ENCODE data around the gene SLC29A1.

The SLC29A1 gene

GRCh38 chr6:44188819-44189218 lies 34.6 kb upstream of the SLC29A1 start:
- no peak for DNase-seq
- H3K4me1 ChIP-seq (ENCODE audit: control insufficient read depth, insufficient read depth, low read depth, low read length) = peaks cover 2% of the 10 kb centered on the region
- H2BK120ac ChIP-seq (ENCODE audit: low read depth, low read length) = no peak overlapping the region
- H2BK15ac ChIP-seq (ENCODE audit: low read depth, poor library complexity, severe bottlenecking) = no peak overlapping the region
- H3K18ac ChIP-seq (ENCODE audit: low read depth in 1 of 2, low read length in 2 of 2) = no peak overlapping the region
- no peak overlapping the region for H3K9ac ChIP-seq (ENCODE audit: low read length)
- no peak overlapping the region for H3K4ac ChIP-seq (ENCODE audit: low read depth in 1 of 2, low read length in 2 of 2)
- no peak overlapping the region for H2BK5ac ChIP-seq (ENCODE audit: low read depth, low read length, poor library complexity, severe bottlenecking)
- H3K4me3 ChIP-seq (ENCODE audit: insufficient read depth in 1 of 2, low read depth in 1 of 2, low read length in 2 of 2) = no peak overlapping the region
- no peak overlapping the region for H3K27ac ChIP-seq (ENCODE audit: low read length, poor library complexity, severe bottlenecking)
- no peak overlapping the region for H4K8ac ChIP-seq (ENCODE audit: low read length)
- peaks cover 13 to 16% of the 10 kb centered on the region in 2 experiments for H3K27me3 ChIP-seq (ENCODE audit: control insufficient read depth in 1 of 2, insufficient read depth in 1 of 2, low read length in 2 of 2)
- H3K9me3 ChIP-seq (ENCODE audit: control insufficient read depth, low read length) = no peaks in the 10 kb centered on the region
- H3K14ac ChIP-seq (ENCODE audit: low read length in 2 of 2) = no peak overlapping the region
- no peak overlapping the region for H3K23ac ChIP-seq (ENCODE audit: low read length in 2 of 2)
- H3K36me3 ChIP-seq (ENCODE audit: control insufficient read depth in 1 of 2, insufficient read depth in 2 of 2, low read depth in 1 of 2, low read length in 2 of 2) = no peaks in the 10 kb centered on the region
- H2AK5ac ChIP-seq (ENCODE audit: low read length, severe bottlenecking) = no peak overlapping the region
- no peak overlapping the region for H2AFZ ChIP-seq (ENCODE audit: low read depth, low read length)
- H3K4me2 ChIP-seq (ENCODE audit: low read length, poor library complexity, severe bottlenecking) = no peak overlapping the region
- no peak overlapping the region for H4K91ac ChIP-seq (ENCODE audit: low read length)
- 100% methylated on average over 1 of the region's 2 CpGs for WGBS
- no peak overlapping the region for H2BK12ac ChIP-seq (ENCODE audit: low read length in 2 of 2)
- no peaks in the 10 kb centered on the region for H3K79me1 ChIP-seq (replicated peaks; ENCODE audit: low read length, poor library complexity, severe bottlenecking)

DNA sequence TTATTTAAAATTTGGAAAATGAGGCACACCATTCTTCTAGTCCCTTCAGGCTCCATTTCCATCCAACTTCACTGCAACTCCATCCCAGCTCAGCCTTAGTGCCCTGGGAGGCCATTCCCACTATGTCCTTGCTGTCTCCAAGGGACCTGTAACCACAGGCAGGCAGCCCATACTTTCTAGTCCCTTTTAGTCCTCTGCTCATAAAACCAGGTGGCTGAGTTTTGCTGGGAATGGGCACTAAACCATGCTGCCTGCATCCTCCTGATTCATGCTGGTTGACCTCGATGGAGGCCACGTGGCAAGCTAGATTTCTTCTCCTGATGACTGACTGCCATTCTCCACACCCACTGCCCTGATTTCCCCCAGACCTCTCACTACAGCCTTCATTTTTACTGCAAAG lies 34.1 kb upstream of the SLC29A1 start:
- no peak overlapping the region for H2BK12ac ChIP-seq (ENCODE audit: low read length in 2 of 2)
- H3K4ac ChIP-seq (ENCODE audit: low read depth in 1 of 2, low read length in 2 of 2) = no peak overlapping the region
- no peak for DNase-seq
- peaks cover 10 to 13% of the 10 kb centered on the region in 2 experiments for H3K27me3 ChIP-seq (ENCODE audit: control insufficient read depth in 1 of 2, insufficient read depth in 1 of 2, low read length in 2 of 2)
- H2AK5ac ChIP-seq (ENCODE audit: low read length, severe bottlenecking) = no peak overlapping the region
- H2BK120ac ChIP-seq (ENCODE audit: low read depth, low read length) = no peak overlapping the region
- no peaks in the 10 kb centered on the region for H3K79me1 ChIP-seq (replicated peaks; ENCODE audit: low read length, poor library complexity, severe bottlenecking)
- H3K14ac ChIP-seq (ENCODE audit: low read length in 2 of 2) = no peak overlapping the region
- WGBS = 97% methylated on average over 2 of the region's 2 CpGs
- H3K4me3 ChIP-seq (ENCODE audit: insufficient read depth in 1 of 2, low read depth in 1 of 2, low read length in 2 of 2) = no peak overlapping the region
- no peaks in the 10 kb centered on the region for H3K9me3 ChIP-seq (ENCODE audit: control insufficient read depth, low read length)
- H2BK5ac ChIP-seq (ENCODE audit: low read depth, low read length, poor library complexity, severe bottlenecking) = no peak overlapping the region
- no peak overlapping the region for H3K9ac ChIP-seq (ENCODE audit: low read length)
- no peak overlapping the region for H4K8ac ChIP-seq (ENCODE audit: low read length)
- no peaks in the 10 kb centered on the region for H3K36me3 ChIP-seq (ENCODE audit: control insufficient read depth in 1 of 2, insufficient read depth in 2 of 2, low read depth in 1 of 2, low read length in 2 of 2)
- no peak overlapping the region for H3K23ac ChIP-seq (ENCODE audit: low read length in 2 of 2)
- H2BK15ac ChIP-seq (ENCODE audit: low read depth, poor library complexity, severe bottlenecking) = no peak overlapping the region
- no peak overlapping the region for H3K4me2 ChIP-seq (ENCODE audit: low read length, poor library complexity, severe bottlenecking)
- no peak overlapping the region for H4K91ac ChIP-seq (ENCODE audit: low read length)
- H2AFZ ChIP-seq (ENCODE audit: low read depth, low read length) = no peak overlapping the region
- no peak overlapping the region for H3K27ac ChIP-seq (ENCODE audit: low read length, poor library complexity, severe bottlenecking)
- peaks cover 2% of the 10 kb centered on the region for H3K4me1 ChIP-seq (ENCODE audit: control insufficient read depth, insufficient read depth, low read depth, low read length)
- H3K18ac ChIP-seq (ENCODE audit: low read depth in 1 of 2, low read length in 2 of 2) = no peak overlapping the region

GRCh38 chr6:44190715-44191114 lies 32.7 kb upstream of the SLC29A1 start:
- Histone ChIP-seq H2AFZ (ENCODE audit: low read depth, low read length) (no peak overlapping the region), H2BK5ac (ENCODE audit: low read depth, low read length, poor library complexity, severe bottlenecking) (no peak overlapping the region), H3K27me3 (ENCODE audit: control insufficient read depth in 1 of 2, insufficient read depth in 1 of 2, low read length in 2 of 2) (peaks cover 7 to 13% of the 10 kb centered on the region in 2 experiments), H4K91ac (ENCODE audit: low read length) (no peak overlapping the region), H3K27ac (ENCODE audit: low read length, poor library complexity, severe bottlenecking) (no peak overlapping the region), H2BK15ac (ENCODE audit: low read depth, poor library complexity, severe bottlenecking) (no peak overlapping the region), H3K23ac (ENCODE audit: low read length in 2 of 2) (no peak overlapping the region), H3K4me2 (ENCODE audit: low read length, poor library complexity, severe bottlenecking) (no peak overlapping the region), H3K4ac (ENCODE audit: low read depth in 1 of 2, low read length in 2 of 2) (no peak overlapping the region), H3K18ac (ENCODE audit: low read depth in 1 of 2, low read length in 2 of 2) (no peak overlapping the region), H2BK120ac (ENCODE audit: low read depth, low read length) (no peak overlapping the region), H2AK5ac (ENCODE audit: low read length, severe bottlenecking) (no peak overlapping the region), H3K14ac (ENCODE audit: low read length in 2 of 2) (no peak overlapping the region), H3K79me1 (replicated peaks; ENCODE audit: low read length, poor library complexity, severe bottlenecking) (no peaks in the 10 kb centered on the region), H2BK12ac (ENCODE audit: low read length in 2 of 2) (no peak overlapping the region), H3K4me3 (ENCODE audit: insufficient read depth in 1 of 2, low read depth in 1 of 2, low read length in 2 of 2) (no peak overlapping the region), H4K8ac (ENCODE audit: low read length) (no peak overlapping the region), H3K9me3 (ENCODE audit: control insufficient read depth, low read length) (no peaks in the 10 kb centered on the region), H3K4me1 (ENCODE audit: control insufficient read depth, insufficient read depth, low read depth, low read length) (peaks cover 2% of the 10 kb centered on the region), H3K36me3 (ENCODE audit: control insufficient read depth in 1 of 2, insufficient read depth in 2 of 2, low read depth in 1 of 2, low read length in 2 of 2) (no peaks in the 10 kb centered on the region), H3K9ac (ENCODE audit: low read length) (no peak overlapping the region)
- no CpG with 5 or more reads among the region's 2 CpGs for WGBS
- no peak for DNase-seq

DNA sequence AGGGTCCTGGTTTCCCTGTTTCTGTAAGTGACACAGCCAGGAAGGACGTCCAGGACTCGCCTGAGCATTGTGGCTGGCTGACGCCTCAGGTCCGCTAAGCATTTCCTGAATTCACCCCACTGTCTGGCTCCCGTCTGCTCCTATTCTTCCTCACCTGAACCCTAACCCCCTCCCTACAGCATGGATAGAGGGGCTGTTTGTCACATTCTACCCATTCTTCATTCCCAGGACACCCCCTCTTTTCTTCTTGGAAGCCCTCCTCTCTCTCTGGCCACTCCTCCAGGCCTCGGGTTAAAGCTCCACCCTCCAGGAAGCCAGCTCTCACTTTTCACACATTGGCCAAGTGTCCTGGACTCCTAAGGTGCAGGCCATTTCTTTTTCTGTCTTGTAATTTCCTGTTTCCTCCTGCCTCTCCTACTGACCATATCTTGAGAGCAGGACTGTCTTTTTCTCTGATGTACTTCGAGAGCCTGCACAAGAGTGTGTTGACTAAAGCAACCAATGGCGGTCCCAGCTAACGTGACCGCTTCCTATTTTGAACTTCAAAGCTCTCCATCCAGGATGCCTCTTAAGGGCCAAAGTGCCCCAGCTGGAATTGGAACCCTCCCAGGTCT lies 30.9 kb upstream of the SLC29A1 start:
- H2AK5ac ChIP-seq (ENCODE audit: low read length, severe bottlenecking) = no peak overlapping the region
- H2AFZ ChIP-seq (ENCODE audit: low read depth, low read length) = no peak overlapping the region
- H2BK12ac ChIP-seq (ENCODE audit: low read length in 2 of 2) = no peak overlapping the region
- no peaks in the 10 kb centered on the region for H3K4me1 ChIP-seq (ENCODE audit: control insufficient read depth, insufficient read depth, low read depth, low read length)
- H4K8ac ChIP-seq (ENCODE audit: low read length) = no peak overlapping the region
- H4K91ac ChIP-seq (ENCODE audit: low read length) = no peak overlapping the region
- no peak overlapping the region for H3K18ac ChIP-seq (ENCODE audit: low read depth in 1 of 2, low read length in 2 of 2)
- no peaks in the 10 kb centered on the region for H3K36me3 ChIP-seq (ENCODE audit: control insufficient read depth in 1 of 2, insufficient read depth in 2 of 2, low read depth in 1 of 2, low read length in 2 of 2)
- H2BK5ac ChIP-seq (ENCODE audit: low read depth, low read length, poor library complexity, severe bottlenecking) = no peak overlapping the region
- H2BK15ac ChIP-seq (ENCODE audit: low read depth, poor library complexity, severe bottlenecking) = no peak overlapping the region
- H3K79me1 ChIP-seq (replicated peaks; ENCODE audit: low read length, poor library complexity, severe bottlenecking) = no peaks in the 10 kb centered on the region
- H2BK120ac ChIP-seq (ENCODE audit: low read depth, low read length) = no peak overlapping the region
- H3K4ac ChIP-seq (ENCODE audit: low read depth in 1 of 2, low read length in 2 of 2) = no peak overlapping the region
- H3K4me2 ChIP-seq (ENCODE audit: low read length, poor library complexity, severe bottlenecking) = no peak overlapping the region
- no peak overlapping the region for H3K27ac ChIP-seq (ENCODE audit: low read length, poor library complexity, severe bottlenecking)
- no peak for DNase-seq
- H3K14ac ChIP-seq (ENCODE audit: low read length in 2 of 2) = no peak overlapping the region
- no peaks in the 10 kb centered on the region for H3K9me3 ChIP-seq (ENCODE audit: control insufficient read depth, low read length)
- peak overlapping the region in 1 of 2 experiments; percentile 27 for H3K4me3 ChIP-seq (ENCODE audit: insufficient read depth in 1 of 2, low read depth in 1 of 2, low read length in 2 of 2)
- 65% methylated on average over 10 of the region's 10 CpGs for WGBS
- no peak overlapping the region for H3K9ac ChIP-seq (ENCODE audit: low read length)
- H3K27me3 ChIP-seq (ENCODE audit: control insufficient read depth in 1 of 2, insufficient read depth in 1 of 2, low read length in 2 of 2) = peaks cover 0 to 4% of the 10 kb centered on the region in 2 experiments
- H3K23ac ChIP-seq (ENCODE audit: low read length in 2 of 2) = no peak overlapping the region
